WTC11 (cell line): ENCODE results near the gene TOMM40.

ENCODE experiments used
- CREB1 ChIP-seq: sonication (generic); formaldehyde crosslinking; IDR thresholded peaks from 2 replicates; pipeline ENCODE4 v1.8.0; 2023; ENCODE audit warnings: mild to moderate bottlenecking, missing genetic modification reagents
- CREM ChIP-seq: sonication (generic); formaldehyde crosslinking; IDR thresholded peaks from 2 replicates; pipeline ENCODE4 v1.8.1; 2022; ENCODE audit warnings: mild to moderate bottlenecking, missing genetic modification reagents, moderate library complexity
- CTCF ChIP-seq: fragments of 200-600 bp; IDR thresholded peaks from 2 replicates; pipeline ENCODE4 v1.8.0; 2022; ENCODE audit warnings: antibody characterized with exemption
- FOXJ3 ChIP-seq: sonication (generic); formaldehyde crosslinking; IDR thresholded peaks from 2 replicates; pipeline ENCODE4 v1.9.0; 2021; ENCODE audit warnings: missing genetic modification reagents, mild to moderate bottlenecking, borderline replicate concordance
- JUN ChIP-seq: sonication (generic); formaldehyde crosslinking; IDR thresholded peaks from 2 replicates; pipeline ENCODE4 v1.8.0; 2023; ENCODE audit warnings: mild to moderate bottlenecking, missing genetic modification reagents
- ZNF121 ChIP-seq: sonication (generic); formaldehyde crosslinking; IDR thresholded peaks from 2 replicates; pipeline ENCODE4 v1.8.0; 2023; ENCODE audit warnings: missing genetic modification reagents
- TF ChIP-seq, protein P1 (sequence below): sonication (generic); formaldehyde crosslinking; IDR thresholded peaks from 2 replicates; pipeline ENCODE4 v1.8.0; 2022; ENCODE audit warnings: mild to moderate bottlenecking, missing genetic modification reagents
- TF ChIP-seq, protein P2 (sequence below): sonication (generic); formaldehyde crosslinking; IDR thresholded peaks from 2 replicates; pipeline ENCODE4 v1.8.0; 2023; ENCODE audit warnings: mild to moderate bottlenecking, missing genetic modification reagents

DNA sequence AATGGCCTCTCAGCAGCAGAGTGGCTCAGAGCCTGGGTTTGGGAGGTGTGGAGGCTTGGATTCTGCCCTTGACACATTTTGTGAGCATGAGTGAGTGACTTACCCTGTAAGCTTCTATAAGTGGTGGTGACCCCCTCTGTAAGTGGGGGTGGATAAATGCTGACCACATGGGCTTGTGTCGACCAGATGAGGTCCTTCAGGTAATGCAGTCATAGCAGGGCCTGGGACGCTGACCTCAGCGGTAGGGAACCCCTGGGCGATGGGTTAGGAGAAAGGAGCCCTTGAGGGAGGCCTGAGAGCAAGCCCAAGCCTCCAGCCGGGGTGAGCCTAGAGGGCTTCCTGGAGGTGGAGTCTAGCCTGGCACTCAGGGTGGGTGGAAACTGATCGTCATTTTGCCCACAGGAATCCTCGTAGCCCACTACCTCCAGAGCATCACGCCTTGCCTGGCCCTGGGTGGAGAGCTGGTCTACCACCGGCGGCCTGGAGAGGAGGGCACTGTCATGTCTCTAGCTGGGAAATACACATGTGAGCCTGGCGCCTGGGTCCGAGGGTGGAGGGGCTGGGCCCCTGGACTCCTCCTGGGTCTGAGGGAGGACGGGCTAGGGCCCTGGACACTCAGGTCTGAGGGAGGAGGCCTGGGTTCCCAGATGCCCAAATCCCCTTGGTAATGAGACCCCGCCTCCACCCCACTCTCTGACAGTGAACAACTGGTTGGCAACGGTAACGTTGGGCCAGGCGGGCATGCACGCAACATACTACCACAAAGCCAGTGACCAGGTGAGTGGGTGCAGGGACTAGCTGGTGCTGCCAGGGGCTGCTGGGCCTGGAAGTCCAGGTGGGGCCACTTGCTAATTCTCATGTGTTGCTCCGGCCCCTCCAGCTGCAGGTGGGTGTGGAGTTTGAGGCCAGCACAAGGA is 9.5 kb downstream of the TOMM40 start:
- no peak for TF ChIP-seq JUN (CRISPR knock-in tag)
- TF ChIP-seq, protein P1, sequence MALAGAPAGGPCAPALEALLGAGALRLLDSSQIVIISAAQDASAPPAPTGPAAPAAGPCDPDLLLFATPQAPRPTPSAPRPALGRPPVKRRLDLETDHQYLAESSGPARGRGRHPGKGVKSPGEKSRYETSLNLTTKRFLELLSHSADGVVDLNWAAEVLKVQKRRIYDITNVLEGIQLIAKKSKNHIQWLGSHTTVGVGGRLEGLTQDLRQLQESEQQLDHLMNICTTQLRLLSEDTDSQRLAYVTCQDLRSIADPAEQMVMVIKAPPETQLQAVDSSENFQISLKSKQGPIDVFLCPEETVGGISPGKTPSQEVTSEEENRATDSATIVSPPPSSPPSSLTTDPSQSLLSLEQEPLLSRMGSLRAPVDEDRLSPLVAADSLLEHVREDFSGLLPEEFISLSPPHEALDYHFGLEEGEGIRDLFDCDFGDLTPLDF (CRISPR knock-in tag): no peak
- TF ChIP-seq FOXJ3 (CRISPR knock-in tag): no peak
- TF ChIP-seq CREB1: no peak
- no peak for TF ChIP-seq ZNF121
- TF ChIP-seq CTCF: no peak
- TF ChIP-seq, protein P2, sequence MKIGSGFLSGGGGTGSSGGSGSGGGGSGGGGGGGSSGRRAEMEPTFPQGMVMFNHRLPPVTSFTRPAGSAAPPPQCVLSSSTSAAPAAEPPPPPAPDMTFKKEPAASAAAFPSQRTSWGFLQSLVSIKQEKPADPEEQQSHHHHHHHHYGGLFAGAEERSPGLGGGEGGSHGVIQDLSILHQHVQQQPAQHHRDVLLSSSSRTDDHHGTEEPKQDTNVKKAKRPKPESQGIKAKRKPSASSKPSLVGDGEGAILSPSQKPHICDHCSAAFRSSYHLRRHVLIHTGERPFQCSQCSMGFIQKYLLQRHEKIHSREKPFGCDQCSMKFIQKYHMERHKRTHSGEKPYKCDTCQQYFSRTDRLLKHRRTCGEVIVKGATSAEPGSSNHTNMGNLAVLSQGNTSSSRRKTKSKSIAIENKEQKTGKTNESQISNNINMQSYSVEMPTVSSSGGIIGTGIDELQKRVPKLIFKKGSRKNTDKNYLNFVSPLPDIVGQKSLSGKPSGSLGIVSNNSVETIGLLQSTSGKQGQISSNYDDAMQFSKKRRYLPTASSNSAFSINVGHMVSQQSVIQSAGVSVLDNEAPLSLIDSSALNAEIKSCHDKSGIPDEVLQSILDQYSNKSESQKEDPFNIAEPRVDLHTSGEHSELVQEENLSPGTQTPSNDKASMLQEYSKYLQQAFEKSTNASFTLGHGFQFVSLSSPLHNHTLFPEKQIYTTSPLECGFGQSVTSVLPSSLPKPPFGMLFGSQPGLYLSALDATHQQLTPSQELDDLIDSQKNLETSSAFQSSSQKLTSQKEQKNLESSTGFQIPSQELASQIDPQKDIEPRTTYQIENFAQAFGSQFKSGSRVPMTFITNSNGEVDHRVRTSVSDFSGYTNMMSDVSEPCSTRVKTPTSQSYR (CRISPR knock-in tag): no peak
- TF ChIP-seq CREM (CRISPR knock-in tag): no peak
